Measurements from ENCODE around the gene AGXT.

The AGXT gene

DNA sequence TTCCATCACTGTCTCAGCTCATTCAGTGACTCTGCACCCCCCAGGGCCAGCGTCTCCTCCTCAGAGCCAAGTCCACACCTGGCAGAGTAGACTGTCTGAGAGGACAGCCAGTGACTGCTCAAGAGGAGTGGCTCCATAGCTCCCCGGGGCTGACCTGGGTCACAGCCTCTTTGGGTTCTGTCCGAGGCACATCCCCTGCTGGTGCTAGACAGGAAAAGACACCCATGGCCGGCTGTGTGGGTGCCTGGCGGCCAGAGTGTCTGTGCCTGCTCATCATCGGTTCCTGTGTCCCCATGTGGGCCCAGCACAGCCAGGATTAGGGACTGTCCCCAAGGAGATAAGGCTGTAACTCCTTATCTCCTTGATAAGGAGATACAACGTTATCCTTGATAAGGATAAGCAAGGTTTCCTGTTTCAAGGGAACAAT is 34.0 kb downstream of the AGXT start:
- H3K27ac ChIP-seq (replicated peaks) = no peak overlapping the region
- H3K27me3 ChIP-seq (ENCODE audit: insufficient read depth, poor library complexity, severe bottlenecking) = no peaks in the 10 kb centered on the region
- no peak overlapping the region for H3K4me3 ChIP-seq (replicated peaks; ENCODE audit: insufficient read depth, low read length)
- TF ChIP-seq SPI1 (IDR thresholded peaks at IDR 0.05; ENCODE audit: borderline replicate concordance, low read depth) = no peak
- no peak for TF ChIP-seq CTCF (IDR thresholded peaks at IDR 0.05; ENCODE audit: insufficient read depth, low read length)
- no peak for TF ChIP-seq REST (IDR thresholded peaks at IDR 0.05; ENCODE audit: insufficient replicate concordance, low read depth)
- TF ChIP-seq POLR2AphosphoS5 (IDR thresholded peaks at IDR 0.05; ENCODE audit: low read depth) = no peak
- no peak for TF ChIP-seq GABPA (IDR thresholded peaks at IDR 0.05; ENCODE audit: low read depth)
- no peak for DNase-seq (ENCODE audit: low read depth in 1 of 2, low spot score in 1 of 2)

GRCh38 chr2:240903191-240904060 is 34.8 kb downstream of the AGXT start:
- no peaks in the 10 kb centered on the region for H3K27me3 ChIP-seq (ENCODE audit: insufficient read depth, poor library complexity, severe bottlenecking)
- TF ChIP-seq SPI1 (IDR thresholded peaks at IDR 0.05; ENCODE audit: borderline replicate concordance, low read depth) (no peak), GABPA (IDR thresholded peaks at IDR 0.05; ENCODE audit: low read depth) (no peak), CTCF (IDR thresholded peaks at IDR 0.05; ENCODE audit: insufficient read depth, low read length) (no peak), POLR2AphosphoS5 (IDR thresholded peaks at IDR 0.05; ENCODE audit: low read depth) (no peak), REST (IDR thresholded peaks at IDR 0.05; ENCODE audit: insufficient replicate concordance, low read depth) (no peak)
- DNase-seq (ENCODE audit: low read depth in 1 of 2, low spot score in 1 of 2) = no peak
- no peak overlapping the region for H3K27ac ChIP-seq (replicated peaks)
- H3K4me3 ChIP-seq (replicated peaks; ENCODE audit: insufficient read depth, low read length) = no peak overlapping the region

GRCh38 chr2:240904216-240905175 is 35.9 kb downstream of the AGXT start:
- no peak for DNase-seq (ENCODE audit: low read depth in 1 of 2, low spot score in 1 of 2)
- no peak for TF ChIP-seq SPI1 (IDR thresholded peaks at IDR 0.05; ENCODE audit: borderline replicate concordance, low read depth)
- TF ChIP-seq CTCF (IDR thresholded peaks at IDR 0.05; ENCODE audit: insufficient read depth, low read length) = no peak
- TF ChIP-seq REST (IDR thresholded peaks at IDR 0.05; ENCODE audit: insufficient replicate concordance, low read depth) = no peak
- TF ChIP-seq GABPA (IDR thresholded peaks at IDR 0.05; ENCODE audit: low read depth) = no peak
- no peak for TF ChIP-seq POLR2AphosphoS5 (IDR thresholded peaks at IDR 0.05; ENCODE audit: low read depth)

More at GRCh38 chr2:240904216-240905175, 35.9 kb downstream of the AGXT start:
- H3K27me3 ChIP-seq (ENCODE audit: insufficient read depth, poor library complexity, severe bottlenecking) = no peaks in the 10 kb centered on the region
- no peak overlapping the region for H3K4me3 ChIP-seq (replicated peaks; ENCODE audit: insufficient read depth, low read length)
- no peak overlapping the region for H3K27ac ChIP-seq (replicated peaks)
